H1 (cell line): ENCODE results near the gene KCNB1. TPM values are rescaled to one million over a fixed set of nuclear protein-coding genes. Genes with fewer than 3 reads are reported as not detected.

ENCODE experiments used
- CTCF ChIA-PET: fragments of 300-600 bp; sonication (Branson Sonifier 250); formaldehyde crosslinking; loops from one replicate; lab custom pipeline; 2021; ENCODE audit not compliant: partially characterized antibody; lab: Charles Lee
- POLR2A ChIA-PET: fragments of 300-600 bp; sonication (Branson Sonifier 250); formaldehyde crosslinking; loops from one replicate; lab custom pipeline; 2021; ENCODE audit warnings: inconsistent platforms; ENCODE audit not compliant: partially characterized antibody; lab: Charles Lee
- DNase-seq, 2 experiments: peaks; one replicate each; pipeline versions ENCODE4 v3.0.0 to v3.0.0-alpha.2; 2010 to 2022; ENCODE audit warnings: low spot score in 2 of 2, low read depth in 1 of 2, mixed read lengths in 1 of 2
- FAIRE-seq: peaks from 2 replicates; lab custom pipeline; 2011; peaks lifted over from hg19 to GRCh38; lab: Jason Lieb, UNC
- H2AFZ ChIP-seq: 2 replicates; pipeline ENCODE4 v1.8.1; 2012; ENCODE audit warnings: low read length, inconsistent platforms
- H2AK5ac ChIP-seq: 2 replicates; pipeline ENCODE4 v1.6.1; 2013; ENCODE audit warnings: low read depth, low read length
- H2BK120ac ChIP-seq: replicated peaks from 2 replicates; pipeline ENCODE3; 2013; ENCODE audit warnings: low read depth, low read length, inconsistent platforms
- H2BK12ac ChIP-seq: 2 replicates; pipeline ENCODE4 v1.6.1; 2013; ENCODE audit warnings: low read depth, low read length
- H2BK15ac ChIP-seq: 2 replicates; pipeline ENCODE4 v1.6.1; 2013; ENCODE audit warnings: low read length
- H2BK20ac ChIP-seq: 2 replicates; pipeline ENCODE4 v1.6.1; 2013; ENCODE audit warnings: low read length
- H2BK5ac ChIP-seq: 2 replicates; pipeline ENCODE4 v1.6.1; 2013; ENCODE audit warnings: low read depth, low read length
- H3K14ac ChIP-seq: 2 replicates; pipeline ENCODE4 v1.6.1; 2013; ENCODE audit warnings: inconsistent platforms; ENCODE audit not compliant: insufficient read length
- H3K18ac ChIP-seq: 2 replicates; pipeline ENCODE4 v1.6.1; 2013; ENCODE audit warnings: low read length; ENCODE audit errors: extremely low read depth
- H3K23ac ChIP-seq: 2 replicates; pipeline ENCODE4 v1.6.1; 2013; ENCODE audit warnings: inconsistent platforms; ENCODE audit not compliant: insufficient read length
- H3K23me2 ChIP-seq: 2 replicates; pipeline ENCODE4 v1.6.1; 2013; ENCODE audit warnings: low read depth, low read length
- H3K27ac ChIP-seq: 2 replicates; pipeline ENCODE4 v1.6.1; 2011; ENCODE audit warnings: low read depth, low read length, inconsistent platforms
- H3K27me3 ChIP-seq, 4 experiments: replicated peaks in 1 of 4; 1 replicate in 1 of 4; 2 replicates in 3 of 4; pipeline versions ENCODE4 v1.6.1 to v1.8.1; 2011 to 2013; ENCODE audit warnings: low read length in 3 of 4, mild to moderate bottlenecking in 3 of 4, inconsistent platforms in 2 of 4, mixed read lengths in 2 of 4, moderate library complexity in 1 of 4; ENCODE audit not compliant: control insufficient read depth in 3 of 4, insufficient read depth in 3 of 4; ENCODE audit errors: extremely low read depth in 1 of 4
- H3K36me3 ChIP-seq, 4 experiments: 2 replicates each; pipeline versions ENCODE4 v1.6.1 to v1.8.1; 2011 to 2013; ENCODE audit warnings: mild to moderate bottlenecking in 4 of 4, low read length in 3 of 4, moderate library complexity in 2 of 4, control low read depth in 1 of 4, inconsistent platforms in 1 of 4; ENCODE audit not compliant: insufficient read depth in 4 of 4, control insufficient read depth in 2 of 4
- H3K4ac ChIP-seq: replicated peaks from 2 replicates; pipeline ENCODE3; 2013; ENCODE audit warnings: low read length, low read depth, mixed read lengths, inconsistent platforms; ENCODE audit not compliant: insufficient read length
- H3K4me1 ChIP-seq, 4 experiments: replicated peaks in 1 of 4; 1 replicate in 1 of 4; 2 replicates in 3 of 4; pipeline versions ENCODE4 v1.6.1 to v1.8.1; 2011 to 2013; ENCODE audit warnings: low read length in 3 of 4, inconsistent platforms in 2 of 4, mixed read lengths in 1 of 4; ENCODE audit not compliant: insufficient read depth in 4 of 4, control insufficient read depth in 3 of 4
- H3K4me2 ChIP-seq, 2 experiments: 2 replicates each; pipeline versions ENCODE4 v1.6.1 to v1.8.1; 2011 to 2013; ENCODE audit warnings: low read depth in 2 of 2, low read length in 2 of 2, control low read depth in 1 of 2, inconsistent platforms in 1 of 2, mild to moderate bottlenecking in 1 of 2; ENCODE audit not compliant: insufficient read depth in 1 of 2
- H3K4me3 ChIP-seq, 4 experiments: fragments of 200-600, 300-600 bp in 1 of 4; sonication (generic), shearing (Covaris generic), sonication (Bioruptor Twin) in 1 of 4; 2 replicates each; pipeline versions ENCODE4 v1.5.1 to v1.8.1; 2011 to 2016; ENCODE audit warnings: low read length in 4 of 4, low read depth in 3 of 4, control low read depth in 2 of 4, inconsistent platforms in 2 of 4, mild to moderate bottlenecking in 2 of 4, mixed read lengths in 1 of 4, moderate library complexity in 1 of 4; ENCODE audit not compliant: insufficient read depth in 2 of 4; ENCODE audit errors: extremely low read depth in 1 of 4
- H3K56ac ChIP-seq: replicated peaks from 2 replicates; pipeline ENCODE3; 2013; ENCODE audit warnings: low read depth, mild to moderate bottlenecking, mixed read lengths, low read length, inconsistent platforms; ENCODE audit not compliant: insufficient read length
- H3K79me1 ChIP-seq: 2 replicates; pipeline ENCODE4 v1.6.1; 2013; ENCODE audit warnings: low read depth, low read length, control low read depth
- H3K79me2 ChIP-seq, 2 experiments: 2 replicates each; pipeline versions ENCODE4 v1.6.1 to v1.8.1; 2012 to 2013; ENCODE audit warnings: low read length in 2 of 2, mild to moderate bottlenecking in 2 of 2, inconsistent platforms in 1 of 2; ENCODE audit not compliant: insufficient read depth in 2 of 2, control insufficient read depth in 1 of 2
- H3K9ac ChIP-seq, 4 experiments: replicated peaks in 1 of 4; 1 replicate in 1 of 4; 2 replicates in 3 of 4; pipeline versions ENCODE4 v1.6.1 to v1.8.1; 2011 to 2013; ENCODE audit warnings: low read depth in 3 of 4, low read length in 3 of 4, control low read depth in 2 of 4, mild to moderate bottlenecking in 2 of 4, moderate library complexity in 2 of 4, inconsistent platforms in 1 of 4; ENCODE audit errors: extremely low read depth in 1 of 4
- H3K9me3 ChIP-seq, 2 experiments: 2 replicates each; pipeline versions ENCODE4 v1.6.1 to v1.8.1; 2012 to 2013; ENCODE audit warnings: mild to moderate bottlenecking in 2 of 2, moderate library complexity in 2 of 2, control low read depth in 1 of 2, inconsistent platforms in 1 of 2, low read depth in 1 of 2, low read length in 1 of 2, mixed read lengths in 1 of 2; ENCODE audit not compliant: insufficient read depth in 2 of 2
- H4K20me1 ChIP-seq, 2 experiments: replicated peaks in 1 of 2; 2 replicates each; pipeline versions ENCODE3 to v1.8.1; 2011 to 2013; ENCODE audit warnings: inconsistent platforms in 2 of 2, low read length in 2 of 2, mild to moderate bottlenecking in 1 of 2; ENCODE audit not compliant: insufficient read depth in 2 of 2, control insufficient read depth in 1 of 2
- H4K5ac ChIP-seq: 2 replicates; pipeline ENCODE4 v1.6.1; 2013; ENCODE audit warnings: low read length, low read depth, mixed read lengths, inconsistent platforms; ENCODE audit not compliant: insufficient read length
- H4K8ac ChIP-seq: 2 replicates; pipeline ENCODE4 v1.8.0; 2013; ENCODE audit warnings: mild to moderate bottlenecking, moderate library complexity, low read length, inconsistent platforms; ENCODE audit not compliant: insufficient read depth; ENCODE audit errors: extremely low read depth
- H4K91ac ChIP-seq: replicated peaks from 2 replicates; pipeline ENCODE3; 2013; ENCODE audit warnings: low read length, mixed read lengths, inconsistent platforms; ENCODE audit not compliant: insufficient read length
- CBX5 ChIP-seq: fragments of 300-800, 300-1000 bp; sonication (generic); IDR thresholded peaks from 2 replicates; pipeline ENCODE4 v1.7.1; 2016; ENCODE audit warnings: antibody characterized with exemption, low read length, low read depth
- CTCF ChIP-seq, 3 experiments: IDR thresholded peaks; 1 replicate in 2 of 3; 2 replicates in 1 of 3; pipeline versions ENCODE4 v1.5.1 to v1.6.1; 2011; ENCODE audit warnings: low read length in 3 of 3, mild to moderate bottlenecking in 3 of 3, inconsistent platforms in 2 of 3, low read depth in 1 of 3, moderate library complexity in 1 of 3; ENCODE audit not compliant: insufficient read depth in 1 of 3; ENCODE audit errors: control extremely low read depth in 1 of 3
- EGR1 ChIP-seq: IDR thresholded peaks from 2 replicates; pipeline ENCODE4 v1.6.1; 2011; ENCODE audit warnings: low read depth, low read length, borderline replicate concordance
- KDM5A ChIP-seq: fragments of 200-600 bp; IDR thresholded peaks from 2 replicates; pipeline ENCODE4 v1.7.1; 2012; ENCODE audit warnings: mild to moderate bottlenecking, low read length, inconsistent platforms, mixed read lengths
- NRF1 ChIP-seq: IDR thresholded peaks from 2 replicates; pipeline ENCODE4 v1.6.1; 2011; ENCODE audit warnings: mild to moderate bottlenecking, low read depth, low read length, improper control_type of control experiment
- SIN3A ChIP-seq, 2 experiments: IDR thresholded peaks in 1 of 2; conservative IDR thresholded peaks in 1 of 2; 2 replicates each; pipeline ENCODE4 v1.6.1; 2011 to 2012; ENCODE audit warnings: low read length in 2 of 2, improper control_type of control experiment in 1 of 2, low read depth in 1 of 2, mild to moderate bottlenecking in 1 of 2
- SUZ12 ChIP-seq: fragments of 200-600 bp; sonication (generic); IDR thresholded peaks from 2 replicates; pipeline ENCODE4 v1.6.1; 2012; ENCODE audit warnings: mild to moderate bottlenecking, inconsistent platforms, low read length, moderate library complexity, mixed read lengths
- TBP ChIP-seq: IDR thresholded peaks from 2 replicates; pipeline ENCODE4 v1.6.1; 2011; ENCODE audit warnings: low read depth, low read length, improper control_type of control experiment
- TCF12 ChIP-seq: IDR thresholded peaks from 2 replicates; pipeline ENCODE4 v1.6.1; 2011; ENCODE audit warnings: low read depth, mild to moderate bottlenecking, low read length
- WGBS, 2 experiments: shearing (Covaris generic) in 1 of 2; methylation state at CpG; one replicate each; pipeline versions ENCODE4 v1.1.6 to v1.1.7; 2013 to 2015; ENCODE audit warnings: low lambda C conversion rate in 2 of 2, mixed read lengths in 2 of 2, inconsistent platforms in 1 of 2, low coverage in 1 of 2, missing lambda C conversion rate in 1 of 2; ENCODE audit not compliant: insufficient replicate concordance in 2 of 2, insufficient coverage in 1 of 2, insufficient read length in 1 of 2; ENCODE audit errors: extremely low coverage in 1 of 2, missing lambda C conversion rate in 1 of 2; 5-methylcytosine and 5-hydroxymethylcytosine counted together
- polyA plus RNA-seq, 7 experiments: library from polyadenylated mRNA; depleted of rRNA in 3 of 7; stranded (reverse) in 5 of 7; unstranded in 2 of 7; fragments of >200 nt in 5 of 7; fragments of 200-250 nt in 2 of 7; gene quantifications; 1 replicate in 5 of 7; 2 replicates in 1 of 7; 4 replicates in 1 of 7; pipeline versions ENCODE4 v1.2.1 to v1.2.3, GENCODE V29; 2011 to 2013; ENCODE audit warnings: missing spikeins in 2 of 7, mixed read lengths in 2 of 7
- total RNA-seq: library from RNA; stranded (reverse); fragmentation: NEBNext Ultra II Directional; extraction: Animal tissue kit (Norgen Biotek cat#: 25700); gene quantifications from 2 replicates; pipeline ENCODE4 v1.2.1, GENCODE V29; 2021
- TF ChIP-seq, protein P1 (sequence below): IDR thresholded peaks from 2 replicates; pipeline ENCODE4 v1.6.1; 2011; ENCODE audit warnings: low read depth, mild to moderate bottlenecking, low read length; ENCODE audit not compliant: insufficient read depth

Gene KCNB1
- total and polyA plus RNA-seq, 2 of the 8 experiments (the other 6 are each of a cell fraction or from before 2014, with no cell fraction given): 0.58 to 0.67 TPM

GRCh38 chr20:49450281-49450721 lies 32.2 kb downstream of the KCNB1 start:
- Histone ChIP-seq H2BK5ac (no peak overlapping the region; the same call in 1 of the 2 replicates), H3K18ac (no peak overlapping the region; the same call in 1 of the 2 replicates), H2BK120ac (no peak overlapping the region), H2AK5ac (no peak overlapping the region), H3K4me2 (peak overlapping the region; percentile 26 to 44; a peak in 2 of 4 replicates), H2BK12ac (no peak overlapping the region), H3K27me3 (no peaks in the 10 kb centered on the region; a peak in 1 of 7 replicates), H4K5ac (no peak overlapping the region), H3K14ac (no peak overlapping the region), H4K91ac (no peak overlapping the region), H3K36me3 (no peaks in the 10 kb centered on the region), H2BK15ac (no peak overlapping the region), H3K23me2 (no peaks in the 10 kb centered on the region; the same call in 1 of the 2 replicates), H3K9ac (no peak overlapping the region), H3K79me1 (no peaks in the 10 kb centered on the region), H3K79me2 (no peaks in the 10 kb centered on the region), H2AFZ (no peak overlapping the region), H3K23ac (no peak overlapping the region), H3K4me3 (no peak overlapping the region; a peak in 1 of 8 replicates), H3K56ac (no peak overlapping the region), H3K27ac (no peak overlapping the region), H4K8ac (no peak overlapping the region; the same call in 1 of the 2 replicates), H4K20me1 (no peaks in the 10 kb centered on the region), H3K4me1 (peaks cover 12 to 27% (median 17%) of the 10 kb centered on the region in 4 experiments), H2BK20ac (peak overlapping the region; percentile 51; the same call in 1 of the 2 replicates), H3K4ac (no peak overlapping the region), H3K9me3 (no peaks in the 10 kb centered on the region)
- 71% methylated on average over 14 of the region's 14 CpGs; no CpG with 5 or more reads in 1 of the 2 experiments for WGBS, 2 experiments
- POLR2A ChIA-PET: no interaction called here
- FAIRE-seq (no peak), DNase-seq (no peak)
- CTCF ChIA-PET: interaction anchor here (0.8 to 1.3 kb wide), 4 partner anchors 12 to 58 kb away, joined by 3 to 5 read pairs (median 4); no protein-coding TSS in a partner anchor
- TF ChIP-seq KDM5A (no peak), SUZ12 (no peak), NRF1 (no peak), CTCF (IDR thresholded peaks at IDR 0.05; ENCODE audit: control extremely low read depth in 1 of 3, insufficient read depth in 1 of 3, low read depth in 1 of 3, low read length in 3 of 3) (no peak), TCF12 (no peak), TBP (no peak), CBX5 (no peak), EGR1 (no peak), SIN3A (conservative IDR thresholded peaks at IDR 0.05 in 1 of 2, IDR thresholded peaks at IDR 0.05 in 1 of 2; ENCODE audit: low read depth in 1 of 2, low read length in 2 of 2) (no peak)
- TF ChIP-seq, protein P1, sequence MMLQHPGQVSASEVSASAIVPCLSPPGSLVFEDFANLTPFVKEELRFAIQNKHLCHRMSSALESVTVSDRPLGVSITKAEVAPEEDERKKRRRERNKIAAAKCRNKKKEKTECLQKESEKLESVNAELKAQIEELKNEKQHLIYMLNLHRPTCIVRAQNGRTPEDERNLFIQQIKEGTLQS: no peak
